HUDEP-2 (cell line): ENCODE results near the gene BABAM2.
"Not testable (repeated sequence)": the region's sequence is repeated elsewhere in the genome, so short reads cannot be mapped to it uniquely, and the experiment has no call there.

Experiments
- DNase-seq, 76 experiments: peaks; one replicate each; lab custom pipeline; 2025; ENCODE audit not compliant: unreplicated experiment in 76 of 76; lab: John Stamatoyannopoulos, UW

The BABAM2 gene

DNA sequence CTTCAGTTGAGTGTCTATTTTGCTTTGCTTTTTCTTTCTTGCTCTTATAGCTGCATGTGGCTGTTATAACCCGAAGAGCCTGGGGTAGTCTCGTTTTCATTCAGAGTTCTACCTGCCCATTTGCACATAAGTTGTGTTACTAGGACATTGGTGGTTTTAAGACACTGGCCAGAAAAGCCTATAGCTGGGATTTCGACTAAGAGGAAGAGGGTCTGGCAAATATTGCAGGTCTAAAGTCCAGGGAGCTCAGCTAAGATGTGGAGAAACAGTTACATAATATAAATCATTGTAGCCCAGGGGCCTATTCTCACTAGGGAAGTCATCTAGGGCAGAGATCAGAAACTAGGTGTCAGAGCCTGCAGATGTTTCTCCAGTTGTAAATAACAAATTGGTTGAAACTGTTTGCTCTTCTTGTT is 120.8 kb downstream of the BABAM2 start:
- no peak for DNase-seq

DNA sequence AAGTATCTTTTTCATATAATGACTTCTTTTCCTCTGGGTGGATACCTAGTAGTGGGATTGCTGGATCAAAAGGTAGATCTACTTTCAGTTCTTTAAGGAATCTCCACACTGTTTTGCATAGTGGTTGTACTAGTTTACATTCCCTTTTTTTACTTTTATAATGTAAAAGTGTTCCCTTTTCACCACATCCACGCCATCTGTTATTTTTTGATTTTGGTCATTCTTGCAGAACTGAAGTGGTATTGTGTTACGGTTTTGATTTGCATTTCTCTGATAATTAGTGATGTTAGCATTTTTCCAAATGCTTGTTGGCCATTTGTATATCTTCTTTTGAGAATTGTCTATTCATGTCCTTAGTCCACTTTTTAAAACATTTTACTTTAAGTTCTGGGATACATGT is 127.9 kb downstream of the BABAM2 start:
- DNase-seq = not testable (repeated sequence)

- DNase-seq = not testable (repeated sequence)
These were observed 129.0 kb downstream of the BABAM2 start for GRCh38 chr2:28019521-28019920.

- no peak for DNase-seq
These were observed 131.4 kb downstream of the BABAM2 start for GRCh38 chr2:28021898-28022297.

GRCh38 chr2:28025123-28025522 is 134.6 kb downstream of the BABAM2 start:
- DNase-seq = no peak

DNA sequence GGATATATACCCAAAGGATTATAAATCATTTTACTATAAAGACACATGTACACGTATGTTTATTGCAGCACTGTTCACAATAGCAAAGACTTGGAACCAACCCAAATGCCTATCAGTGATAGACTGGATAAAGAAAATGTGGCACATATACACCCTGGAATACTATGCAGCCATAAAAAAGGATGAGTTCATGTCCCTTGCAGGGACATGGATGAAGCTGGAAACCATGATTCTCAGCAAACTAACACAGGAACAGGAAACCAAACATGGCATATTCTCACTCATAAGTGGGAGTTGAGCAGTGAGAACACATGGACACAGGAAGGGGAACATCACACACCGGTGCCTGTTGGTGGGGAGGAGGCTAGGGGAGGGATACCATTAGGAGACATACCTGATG is 135.7 kb downstream of the BABAM2 start:
- not testable (repeated sequence) for DNase-seq

- DNase-seq = no peak
These were observed 137.5 kb downstream of the BABAM2 start for GRCh38 chr2:28028025-28028424.

DNA sequence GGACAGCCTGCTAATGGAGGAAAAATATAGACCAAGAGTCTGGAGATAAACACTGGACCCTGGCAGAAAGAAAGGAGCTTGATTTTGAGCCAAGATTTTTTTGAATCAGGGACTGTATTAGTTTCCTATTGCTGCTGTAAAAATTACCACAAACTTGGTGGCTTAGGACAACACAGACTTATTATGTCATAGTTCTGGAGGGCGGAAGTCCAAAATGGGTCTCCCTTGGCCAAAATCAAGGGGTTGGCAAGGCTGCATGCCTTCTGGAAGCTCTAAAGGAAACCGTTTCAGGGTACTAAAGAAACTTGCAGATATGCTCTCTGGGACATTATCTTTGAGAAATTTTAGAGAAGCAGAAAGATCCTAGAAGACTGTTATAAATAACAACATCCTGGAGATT is 140.1 kb downstream of the BABAM2 start:
- no peak for DNase-seq

GRCh38 chr2:28032816-28033215 is 142.3 kb downstream of the BABAM2 start:
- no peak for DNase-seq

DNA sequence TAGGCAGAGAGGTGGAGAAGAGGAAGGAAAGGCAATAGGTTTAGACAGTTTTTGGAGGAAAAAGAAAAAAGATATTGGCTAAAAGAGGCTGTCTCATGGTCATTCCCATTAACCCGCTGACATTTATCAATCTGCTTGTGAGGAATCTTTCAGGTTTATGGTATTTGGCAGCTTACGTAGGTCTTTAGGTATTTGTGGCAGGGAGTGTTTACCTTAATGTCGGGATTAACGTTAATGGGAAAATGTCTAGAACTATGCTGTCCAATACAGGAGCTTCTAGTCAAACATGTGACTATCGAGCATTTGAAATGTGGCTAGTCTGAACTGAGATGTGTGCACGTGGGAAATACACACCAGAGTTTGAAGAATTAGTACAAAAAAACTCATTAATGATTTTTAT is 144.2 kb downstream of the BABAM2 start:
- no peak for DNase-seq

GRCh38 chr2:28035163-28035690 is 144.7 kb downstream of the BABAM2 start:
- DNase-seq = no peak

GRCh38 chr2:28035816-28036215 is 145.3 kb downstream of the BABAM2 start:
- no peak for DNase-seq

DNA sequence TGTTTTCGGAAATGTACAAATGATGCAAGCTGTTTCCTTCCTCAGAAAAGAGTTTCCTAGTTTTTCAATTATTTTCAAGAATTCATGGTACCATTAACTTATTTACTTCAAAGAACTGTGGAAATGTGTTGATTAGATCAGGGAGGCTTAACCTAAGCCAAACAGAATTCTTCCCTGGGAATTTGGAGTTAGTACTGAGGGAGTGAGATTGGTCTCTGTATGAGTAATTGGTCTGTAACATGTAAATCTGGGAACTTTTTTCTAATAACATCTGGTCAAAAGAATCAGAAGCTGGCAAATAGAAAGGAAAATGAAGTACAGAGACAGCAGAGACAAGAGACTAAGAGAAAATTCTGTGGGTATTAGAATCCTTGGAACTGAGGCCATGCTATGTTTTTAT is 145.8 kb downstream of the BABAM2 start:
- no peak for DNase-seq

GRCh38 chr2:28038722-28039121 is 148.2 kb downstream of the BABAM2 start:
- DNase-seq = no peak

DNA sequence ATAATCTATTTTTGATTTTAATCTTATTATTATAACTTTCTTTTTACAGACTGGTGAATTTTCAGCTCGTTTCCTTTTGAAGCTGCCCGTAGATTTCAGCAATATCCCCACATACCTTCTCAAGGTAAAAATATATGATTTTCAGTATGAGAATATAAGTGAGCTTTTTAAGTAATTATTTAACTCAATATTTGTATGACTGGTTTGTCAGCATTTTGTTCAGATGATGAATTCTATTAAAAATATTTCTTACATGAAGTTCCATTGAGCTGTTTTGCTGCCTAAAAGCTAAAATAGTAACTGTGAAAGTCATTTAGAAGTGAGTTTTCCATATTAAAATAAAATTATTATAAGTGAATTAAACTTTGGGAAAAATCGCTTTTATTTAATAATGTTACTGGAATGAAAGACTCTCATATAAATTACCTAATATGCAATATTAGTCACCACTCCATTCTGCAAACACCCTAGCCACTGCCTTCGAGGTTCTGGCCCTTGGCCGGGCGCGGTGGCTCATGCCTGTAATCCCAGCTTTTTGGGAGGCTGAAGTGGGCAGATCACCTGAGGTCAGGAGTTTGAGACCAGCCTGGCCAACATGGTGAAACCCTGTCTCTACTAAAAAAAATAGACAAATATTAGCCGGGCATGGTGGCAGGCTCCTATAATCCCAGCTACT is 155.3 kb downstream of the BABAM2 start:
- no peak for DNase-seq

- DNase-seq = no peak
These were observed 156.4 kb downstream of the BABAM2 start for GRCh38 chr2:28046921-28047320.

GRCh38 chr2:28047681-28048080 is 157.2 kb downstream of the BABAM2 start:
- DNase-seq = no peak

DNA sequence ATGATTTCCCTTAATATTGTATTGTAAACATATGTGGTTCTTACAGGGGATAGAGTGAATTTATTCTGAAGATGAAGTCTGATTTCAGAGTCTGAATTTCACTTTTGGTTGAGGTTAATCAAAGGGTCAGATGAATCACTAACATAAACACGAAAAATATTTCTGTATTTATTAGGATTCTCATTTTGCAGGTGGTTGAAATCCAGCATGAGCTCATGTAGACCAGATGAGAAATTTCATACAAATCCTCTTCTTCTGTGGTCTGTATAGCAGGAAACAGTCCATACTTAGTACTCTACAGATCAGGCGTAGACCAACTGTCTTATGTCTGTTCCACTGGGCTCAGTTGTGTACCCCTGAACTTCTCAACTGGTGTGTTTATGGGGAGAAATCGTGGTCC is 157.8 kb downstream of the BABAM2 start:
- DNase-seq = no peak

DNA sequence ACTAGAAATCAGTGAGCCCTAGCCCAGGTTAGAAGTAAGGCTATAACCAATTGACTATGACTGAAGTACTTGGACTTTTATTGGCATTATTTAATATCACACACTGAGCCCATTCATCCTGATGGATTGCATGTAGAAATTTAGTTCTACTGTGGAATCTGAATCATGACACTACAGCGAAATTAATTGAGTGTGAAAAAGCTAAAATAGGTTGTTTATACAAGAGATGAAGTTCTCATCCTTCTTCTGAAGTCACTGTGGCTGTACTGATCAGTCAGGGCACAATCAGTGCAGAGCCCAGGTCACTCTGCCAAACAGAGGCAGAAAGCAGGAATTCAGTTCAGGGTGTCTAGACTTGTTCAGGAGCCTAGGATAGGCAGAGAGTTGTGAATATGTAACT is 158.9 kb downstream of the BABAM2 start:
- no peak for DNase-seq

- no peak for DNase-seq
These were observed 159.4 kb downstream of the BABAM2 start for GRCh38 chr2:28049899-28050298.

DNA sequence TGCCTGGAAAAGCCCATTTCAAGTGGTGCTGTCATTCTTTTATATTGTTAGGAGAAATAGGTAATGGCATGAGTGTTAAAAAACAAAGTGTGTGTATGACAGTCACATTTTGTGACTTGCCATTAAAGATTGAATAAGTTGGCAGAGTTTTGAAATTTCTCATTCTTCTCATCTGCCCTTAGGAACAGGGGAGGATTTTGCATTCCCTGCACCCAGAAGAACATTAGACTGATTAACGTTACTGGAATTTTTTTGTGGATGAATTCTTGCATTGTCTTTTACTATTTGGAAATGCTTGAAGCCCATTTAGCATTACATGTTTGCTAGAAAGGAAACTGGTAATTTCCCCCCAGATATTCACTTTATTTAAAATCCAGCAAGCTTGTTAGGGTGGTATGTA is 162.2 kb downstream of the BABAM2 start:
- DNase-seq = no peak

DNA sequence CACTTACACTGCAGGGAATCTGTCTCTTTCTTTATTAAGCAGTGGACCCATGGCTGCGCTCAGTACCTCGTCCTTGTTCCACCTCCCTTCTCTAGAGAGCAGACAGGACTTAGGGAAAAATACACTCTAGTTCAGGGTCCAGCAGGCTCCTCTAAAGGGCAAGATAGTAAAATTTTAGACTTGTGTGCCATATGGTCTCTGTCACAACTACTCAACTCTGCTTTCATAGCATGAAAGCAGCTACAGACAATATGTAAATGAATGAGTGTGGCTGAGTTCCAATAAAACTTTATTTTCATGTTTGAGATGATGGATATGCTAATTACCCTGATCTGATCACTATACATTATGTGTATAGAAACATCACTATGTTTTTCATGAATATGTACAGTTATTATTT is 163.1 kb downstream of the BABAM2 start:
- DNase-seq = no peak

GRCh38 chr2:28054916-28055315 is 164.4 kb downstream of the BABAM2 start:
- no peak for DNase-seq
